K562 (cell line): Measurements from ENCODE around the gene SIRT3. TPM values are rescaled to one million over a fixed set of nuclear protein-coding genes. Genes with fewer than 3 reads are reported as not detected.

Source experiments
- ATAC-seq: fragments of 200-7000 bp; cut with Tn5 transposase; 3 replicates; pipeline ENCODE4 v1.9.1; 2020; ENCODE audit warnings: moderate library complexity
- BruUV-seq: library from RNA; stranded (reverse); fragments of 400-500 nt; replicated peaks from 2 replicates; lab custom pipeline; 2021; lab: Mats Ljungman, UMichigan
- CTCF ChIA-PET: fragments of 300-600 bp; formaldehyde crosslinking; extraction: SDS; loops from one replicate; lab custom pipeline; 2021; ENCODE audit warnings: low intra/inter-chr PET ratio; lab: Yijun Ruan, JAX
- POLR2A ChIA-PET: fragments of 300-600, 350-650 bp; sonication (Branson Sonifier 250); formaldehyde crosslinking; extraction: SDS; loops from one replicate; lab custom pipeline; 2021; ENCODE audit warnings: antibody characterized with exemption, inconsistent platforms; lab: Yijun Ruan, JAX
- DNase-seq, 4 experiments: peaks; one replicate each; pipeline versions ENCODE4 v3.0.0 to v3.0.0-alpha.2; 2011 to 2018; ENCODE audit warnings: low spot score in 3 of 4, mixed read lengths in 3 of 4; ENCODE audit errors: extremely low read depth in 1 of 4
- FAIRE-seq: peaks from 2 replicates; lab custom pipeline; 2011; peaks lifted over from hg19 to GRCh38; lab: Jason Lieb, UNC
- H2AFZ ChIP-seq: 2 replicates; pipeline ENCODE4 v1.6.0; 2011; ENCODE audit warnings: low read depth, low read length, control low read depth, inconsistent platforms
- H3K27ac ChIP-seq: fragments of 200-600 bp; 3 replicates; pipeline ENCODE4 v1.8.0; 2011; ENCODE audit warnings: low read depth, mild to moderate bottlenecking, control low read depth, inconsistent platforms, low read length, moderate library complexity, mixed read lengths; ENCODE audit errors: extremely low read depth
- H3K27me3 ChIP-seq, 2 experiments: fragments of 300-600 bp in 1 of 2; 2 replicates in 1 of 2; 3 replicates in 1 of 2; pipeline versions ENCODE4 v1.6.0 to v1.8.0; 2011; ENCODE audit warnings: inconsistent platforms in 2 of 2, low read length in 2 of 2, mild to moderate bottlenecking in 1 of 2, mixed read lengths in 1 of 2, moderate library complexity in 1 of 2; ENCODE audit not compliant: control insufficient read depth in 2 of 2, insufficient read depth in 2 of 2
- H3K36me3 ChIP-seq: fragments of 300-600 bp; 3 replicates; pipeline ENCODE4 v1.8.0; 2011; ENCODE audit warnings: mild to moderate bottlenecking, low read length, inconsistent platforms; ENCODE audit not compliant: control insufficient read depth, insufficient read depth
- H3K4me1 ChIP-seq, 2 experiments: fragments of 200-600 bp in 1 of 2; replicated peaks in 1 of 2; 2 replicates in 1 of 2; 3 replicates in 1 of 2; pipeline versions ENCODE4 v1.5.1 to v1.8.0; 2011; ENCODE audit warnings: inconsistent platforms in 2 of 2, low read length in 2 of 2, mild to moderate bottlenecking in 1 of 2, mixed read lengths in 1 of 2, moderate library complexity in 1 of 2; ENCODE audit not compliant: control insufficient read depth in 2 of 2, insufficient read depth in 2 of 2
- H3K4me2 ChIP-seq: 2 replicates; pipeline ENCODE4 v1.6.1; 2011; ENCODE audit warnings: low read length, control low read depth, inconsistent platforms, mixed read lengths; ENCODE audit not compliant: insufficient read depth
- H3K4me3 ChIP-seq: fragments of 200-600 bp; sonication (generic), shearing (Covaris generic); 2 replicates; pipeline ENCODE4 v1.5.1; 2016; ENCODE audit warnings: control low read depth, inconsistent platforms
- H3K79me2 ChIP-seq: fragments of 200-600 bp; 3 replicates; pipeline ENCODE4 v1.8.0; 2011; ENCODE audit warnings: low read length, inconsistent platforms; ENCODE audit not compliant: control insufficient read depth, insufficient read depth
- H3K9ac ChIP-seq, 2 experiments: 2 replicates each; pipeline versions ENCODE4 v1.6.0 to v1.6.1; 2011; ENCODE audit warnings: low read depth in 2 of 2, low read length in 2 of 2, control low read depth in 1 of 2, inconsistent platforms in 1 of 2, mild to moderate bottlenecking in 1 of 2, mixed read lengths in 1 of 2; ENCODE audit not compliant: insufficient read depth in 1 of 2
- H3K9me1 ChIP-seq: one replicate; pipeline ENCODE4 v1.6.0; 2011; ENCODE audit warnings: inconsistent platforms, mild to moderate bottlenecking, low read length, moderate library complexity; ENCODE audit not compliant: control insufficient read depth, insufficient read depth
- H3K9me3 ChIP-seq: replicated peaks from 2 replicates; pipeline ENCODE4 v1.5.1; 2011; ENCODE audit warnings: low read depth, low read length, inconsistent platforms; ENCODE audit not compliant: control insufficient read depth, insufficient read depth
- H4K20me1 ChIP-seq: replicated peaks from 2 replicates; pipeline ENCODE4 v1.6.1; 2011; ENCODE audit warnings: low read length, inconsistent platforms, mixed read lengths; ENCODE audit not compliant: control insufficient read depth, insufficient read depth
- COPS2 ChIP-seq: fragments of 450-650 bp; conservative IDR thresholded peaks from 2 replicates; pipeline ENCODE4 v1.6.1; 2016; ENCODE audit warnings: mild to moderate bottlenecking, moderate library complexity
- EHMT2 ChIP-seq: fragments of 450-650 bp; IDR thresholded peaks from 2 replicates; pipeline ENCODE4 v1.6.1; 2018; ENCODE audit warnings: antibody characterized with exemption
- MYNN ChIP-seq, 2 experiments: sonication (generic); formaldehyde crosslinking in 1 of 2; IDR thresholded peaks; 2 replicates each; pipeline versions ENCODE4 v1.5.0 to v1.6.1; 2016 to 2020; ENCODE audit warnings: antibody characterized with exemption in 1 of 2, missing genetic modification reagents in 1 of 2
- NFIC ChIP-seq: fragments of 450-650 bp; IDR thresholded peaks from 2 replicates; pipeline ENCODE4 v1.6.1; 2017; ENCODE audit warnings: mild to moderate bottlenecking, inconsistent platforms
- NR1H2 ChIP-seq: sonication (generic); formaldehyde crosslinking; IDR thresholded peaks from 2 replicates; pipeline ENCODE4 v1.4.0; 2020; ENCODE audit warnings: mild to moderate bottlenecking, missing genetic modification reagents
- POLR2AphosphoS5 ChIP-seq: IDR thresholded peaks from 2 replicates; pipeline ENCODE4 v1.6.1; 2011; ENCODE audit warnings: mild to moderate bottlenecking, low read depth, low read length, moderate library complexity; ENCODE audit not compliant: control insufficient read depth, insufficient read depth
- POLR2B ChIP-seq: fragments of 450-650 bp; IDR thresholded peaks from 2 replicates; pipeline ENCODE4 v1.6.1; 2018; ENCODE audit warnings: low read depth; ENCODE audit not compliant: partially characterized antibody
- POLR2G ChIP-seq: fragments of 200-400 bp; formaldehyde crosslinking; IDR thresholded peaks from 2 replicates; pipeline ENCODE4 v1.6.1; 2017; ENCODE audit warnings: low read depth, mild to moderate bottlenecking, antibody characterized with exemption, low read length, moderate library complexity
- RBFOX2 ChIP-seq: fragments of 200-400 bp; formaldehyde crosslinking; IDR thresholded peaks from 2 replicates; pipeline ENCODE4 v1.6.1; 2017; ENCODE audit warnings: low read depth, mild to moderate bottlenecking, low read length, moderate library complexity
- SAP30 ChIP-seq: fragments of 200-600 bp; sonication (generic); IDR thresholded peaks from 2 replicates; pipeline ENCODE4 v1.6.1; 2012; ENCODE audit warnings: borderline replicate concordance, low read depth, mild to moderate bottlenecking, moderate library complexity, low read length, control low read depth, inconsistent platforms; ENCODE audit not compliant: insufficient read depth, poor library complexity, severe bottlenecking
- SUPT5H ChIP-seq: fragments of 450-650 bp; IDR thresholded peaks from 2 replicates; pipeline ENCODE4 v1.6.1; 2016
- ZNF347 ChIP-seq: fragments of 450-650 bp; formaldehyde crosslinking; IDR thresholded peaks from 2 replicates; pipeline ENCODE4 v1.4.0; 2020; ENCODE audit warnings: low read depth, mild to moderate bottlenecking, moderate library complexity
- WGBS: fragments of 100-300 bp; shearing (Covaris generic); methylation state at CpG from one replicate; pipeline ENCODE4 v1.1.6; 2016; ENCODE audit warnings: low coverage, mixed read lengths; ENCODE audit not compliant: insufficient coverage; ENCODE audit errors: missing lambda C conversion rate; 5-methylcytosine and 5-hydroxymethylcytosine counted together
- in situ Hi-C: fragments of 300-500 bp; cut with MboI; formaldehyde crosslinking; loops from 4 replicates; pipeline ENCODE4 v1.15.0; 2018; ENCODE audit warnings: inconsistent platforms, mixed read lengths
- intact Hi-C: fragments of 100-400 bp; cut with micrococcal nuclease; formaldehyde crosslinking; loops from 2 replicates; pipeline ENCODE4 v1.14.2; 2022
- polyA plus RNA-seq, 8 experiments: library from polyadenylated mRNA; depleted of rRNA in 4 of 8; stranded (reverse) in 5 of 8; unstranded in 3 of 8; fragments of >200 nt; fragmentation: Nextera tagmentation in 2 of 8; fragmentation: Illumina TruSeq in 1 of 8; extraction: Ambion mirVana in 2 of 8; extraction: Trizol in 1 of 8; gene quantifications; 2 replicates each; pipeline versions ENCODE4 v1.2.1 to v1.2.3, GENCODE V29; 2011 to 2014; ENCODE audit warnings: inconsistent platforms in 1 of 8, missing spikeins in 1 of 8
- total RNA-seq, 7 experiments: library from RNA; depleted of rRNA in 6 of 7; stranded (reverse); fragments of >200 nt in 6 of 7; fragmentation: Illumina TruSeq in 2 of 7; extraction: Trizol in 2 of 7; gene quantifications; 2 replicates each; pipeline versions ENCODE4 v1.2.1 to v1.2.3, GENCODE V29; 2011 to 2021; ENCODE audit warnings: low replicate concordance in 1 of 7
- TF ChIP-seq, protein P1 (sequence below), 2 experiments: fragments of 200-800 bp in 1 of 2; sonication (Bioruptor generic) in 1 of 2; sonication (generic) in 1 of 2; formaldehyde crosslinking in 1 of 2; IDR thresholded peaks in 1 of 2; conservative IDR thresholded peaks in 1 of 2; 2 replicates each; pipeline versions ENCODE4 v1.5.0 to v1.6.1; 2016 to 2020; ENCODE audit warnings: missing compliant biosample characterization in 1 of 2, missing genetic modification characterization in 1 of 2, missing genetic modification reagents in 1 of 2

The SIRT3 gene
- total and polyA plus RNA-seq, 9 of the 15 experiments (the other 6 are each of a cell fraction or from before 2014, with no cell fraction given), result 1.9 to 27.5 (median 14.5) TPM

DNA sequence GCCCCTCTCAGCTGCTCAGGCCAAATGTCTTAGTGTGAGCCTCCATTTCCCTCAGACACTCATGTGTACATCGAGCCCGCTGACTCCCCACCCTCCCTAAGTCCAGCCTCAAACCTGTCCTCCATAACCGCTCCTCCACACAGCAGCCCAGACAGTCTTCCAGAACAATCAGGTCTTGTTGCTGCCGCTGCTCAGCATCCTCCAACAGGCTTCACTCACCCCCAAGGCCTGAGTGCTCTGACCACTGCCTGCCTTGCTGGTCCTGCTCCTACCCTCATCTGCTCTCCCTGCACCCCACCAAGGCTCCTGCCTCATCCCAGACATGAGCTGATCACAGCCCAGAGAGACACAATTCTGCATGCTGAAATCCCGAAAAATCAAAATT is 17.7 kb upstream of the SIRT3 start:
- BruUV-seq, result no TSS peak
- Histone ChIP-seq H3K36me3 (peaks cover 50% of the 10 kb centered on the region), H3K4me1 (peaks cover 13 to 16% of the 10 kb centered on the region in 2 experiments), H3K9me3 (no peaks in the 10 kb centered on the region), H3K79me2 (no peaks in the 10 kb centered on the region), H3K9me1 (no peaks in the 10 kb centered on the region), H4K20me1 (no peaks in the 10 kb centered on the region), H3K4me3 (no peak overlapping the region), H3K9ac (peak overlapping the region in 1 of 2 experiments; percentile 75; a peak in 2 of 4 replicates), H3K4me2 (no peak overlapping the region), H3K27ac (no peak overlapping the region), H3K27me3 (no peaks in the 10 kb centered on the region), H2AFZ (no peak overlapping the region)
- TF ChIP-seq POLR2G, result peak; percentile 55; the same call in 1 of the 2 replicates
- no peak for TF ChIP-seq EHMT2
- POLR2A ChIA-PET, result interaction anchor here (0.6 to 0.9 kb wide), 2 partner anchors 63 to 112 kb away, joined by 3 read pairs; no protein-coding TSS in a partner anchor
- no peak for ATAC-seq
- DNase-seq, result no peak
- in situ Hi-C loops (loop anchor here (5.0 kb wide), 1 partner anchor 103 kb away; no protein-coding TSS in a partner anchor), intact Hi-C loops (no loop called here)
- CTCF ChIA-PET, result interaction anchor here (0.6 kb wide), 1 partner anchor 51 kb away, joined by 4 read pairs; no protein-coding TSS in a partner anchor
- FAIRE-seq, result no peak
- WGBS, result 78% methylated on average over 5 of the region's 5 CpGs

DNA sequence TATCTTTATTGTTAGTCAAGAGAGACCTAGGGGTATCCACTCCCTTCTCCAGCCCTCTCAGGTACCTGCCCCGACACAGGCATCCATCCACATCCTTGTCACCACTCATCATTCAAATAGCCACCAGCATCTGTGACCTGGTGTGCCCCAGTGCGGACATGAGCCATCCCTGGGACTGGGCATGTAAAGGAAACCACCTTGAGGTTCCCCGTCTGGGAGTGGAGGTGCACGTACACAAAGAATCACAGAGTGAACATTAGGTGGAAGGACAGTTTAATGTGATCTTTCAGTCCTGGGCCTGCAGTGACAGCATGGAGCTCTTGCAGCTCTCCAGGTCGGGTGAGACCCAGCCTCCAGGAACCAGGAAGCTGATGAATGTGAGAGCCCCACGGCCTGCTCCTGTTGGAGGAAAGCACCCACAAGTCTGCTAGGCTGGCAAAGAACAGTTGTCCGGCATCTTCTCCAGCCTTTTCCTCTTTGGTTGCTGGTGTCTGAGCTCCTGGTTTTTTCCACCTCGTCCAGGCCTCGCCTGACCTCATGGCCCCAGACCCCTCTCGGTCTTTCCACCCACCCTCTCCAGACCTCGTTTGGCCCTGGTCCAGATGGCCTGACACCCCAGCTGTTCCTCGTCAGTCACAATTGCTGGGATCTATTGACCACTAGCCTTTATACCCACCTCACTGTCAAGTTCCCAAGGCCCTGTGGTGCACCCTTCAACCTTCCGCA is 17.2 kb upstream of the SIRT3 start:
- ChIA-PET CTCF (no interaction called here), POLR2A (interaction anchor here (0.6 kb wide), 1 partner anchor 113 kb away, joined by 3 read pairs; no protein-coding TSS in a partner anchor)
- no TSS peak for BruUV-seq
- Histone ChIP-seq H3K27me3 (no peaks in the 10 kb centered on the region), H3K27ac (no peak overlapping the region), H3K9me3 (no peaks in the 10 kb centered on the region), H3K4me2 (no peak overlapping the region), H4K20me1 (no peaks in the 10 kb centered on the region), H3K4me3 (no peak overlapping the region), H3K36me3 (peaks cover 55% of the 10 kb centered on the region), H3K9me1 (no peaks in the 10 kb centered on the region), H3K9ac (peak overlapping the region in 1 of 2 experiments; percentile 24; a peak in 1 of 4 replicates), H2AFZ (no peak overlapping the region), H3K79me2 (no peaks in the 10 kb centered on the region), H3K4me1 (peaks cover 13 to 16% of the 10 kb centered on the region in 2 experiments)
- in situ Hi-C loops, result loop anchor here (5.0 kb wide), 1 partner anchor 104 kb away; no protein-coding TSS in a partner anchor
- ATAC-seq, result no peak
- intact Hi-C loops, result no loop called here
- FAIRE-seq, result no peak
- WGBS, result 83% methylated on average over 12 of the region's 13 CpGs
- no peak for DNase-seq
- TF ChIP-seq SUPT5H (0 out of 2 replicates have a peak, but pooled peaks have one; percentile 39), SAP30 (no peak), POLR2B (peak; percentile 46), NFIC (peak; percentile 68), NR1H2 (CRISPR knock-in tag) (no peak), COPS2 (no peak), MYNN (IDR thresholded peaks at IDR 0.05) (0 out of 2 replicates have a peak, but pooled peaks have one; percentile 40), MYNN (CRISPR knock-in tag; IDR thresholded peaks at IDR 0.05) (no peak), RBFOX2 (peak; percentile 30; the same call in 1 of the 2 replicates), ZNF347 (CRISPR knock-in tag) (no peak), POLR2AphosphoS5 (peak; percentile 28; the same call in 1 of the 2 replicates)
- TF ChIP-seq, protein P1, sequence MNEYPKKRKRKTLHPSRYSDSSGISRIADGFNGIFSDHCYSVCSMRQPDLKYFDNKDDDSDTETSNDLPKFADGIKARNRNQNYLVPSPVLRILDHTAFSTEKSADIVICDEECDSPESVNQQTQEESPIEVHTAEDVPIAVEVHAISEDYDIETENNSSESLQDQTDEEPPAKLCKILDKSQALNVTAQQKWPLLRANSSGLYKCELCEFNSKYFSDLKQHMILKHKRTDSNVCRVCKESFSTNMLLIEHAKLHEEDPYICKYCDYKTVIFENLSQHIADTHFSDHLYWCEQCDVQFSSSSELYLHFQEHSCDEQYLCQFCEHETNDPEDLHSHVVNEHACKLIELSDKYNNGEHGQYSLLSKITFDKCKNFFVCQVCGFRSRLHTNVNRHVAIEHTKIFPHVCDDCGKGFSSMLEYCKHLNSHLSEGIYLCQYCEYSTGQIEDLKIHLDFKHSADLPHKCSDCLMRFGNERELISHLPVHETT (CRISPR knock-in tag; conservative IDR thresholded peaks at IDR 0.05 in 1 of 2, IDR thresholded peaks at IDR 0.05 in 1 of 2), result no peak
